HG03280 (cell line): ENCODE measurements around the gene RPS19.

Experiments used
- ATAC-seq: cut with Tn5 transposase; IDR thresholded peaks from one replicate; pipeline ENCODE4 v1.9.1; 2021; ENCODE audit warnings: mild to moderate bottlenecking, moderate library complexity; ENCODE audit not compliant: unreplicated experiment

The RPS19 gene

DNA sequence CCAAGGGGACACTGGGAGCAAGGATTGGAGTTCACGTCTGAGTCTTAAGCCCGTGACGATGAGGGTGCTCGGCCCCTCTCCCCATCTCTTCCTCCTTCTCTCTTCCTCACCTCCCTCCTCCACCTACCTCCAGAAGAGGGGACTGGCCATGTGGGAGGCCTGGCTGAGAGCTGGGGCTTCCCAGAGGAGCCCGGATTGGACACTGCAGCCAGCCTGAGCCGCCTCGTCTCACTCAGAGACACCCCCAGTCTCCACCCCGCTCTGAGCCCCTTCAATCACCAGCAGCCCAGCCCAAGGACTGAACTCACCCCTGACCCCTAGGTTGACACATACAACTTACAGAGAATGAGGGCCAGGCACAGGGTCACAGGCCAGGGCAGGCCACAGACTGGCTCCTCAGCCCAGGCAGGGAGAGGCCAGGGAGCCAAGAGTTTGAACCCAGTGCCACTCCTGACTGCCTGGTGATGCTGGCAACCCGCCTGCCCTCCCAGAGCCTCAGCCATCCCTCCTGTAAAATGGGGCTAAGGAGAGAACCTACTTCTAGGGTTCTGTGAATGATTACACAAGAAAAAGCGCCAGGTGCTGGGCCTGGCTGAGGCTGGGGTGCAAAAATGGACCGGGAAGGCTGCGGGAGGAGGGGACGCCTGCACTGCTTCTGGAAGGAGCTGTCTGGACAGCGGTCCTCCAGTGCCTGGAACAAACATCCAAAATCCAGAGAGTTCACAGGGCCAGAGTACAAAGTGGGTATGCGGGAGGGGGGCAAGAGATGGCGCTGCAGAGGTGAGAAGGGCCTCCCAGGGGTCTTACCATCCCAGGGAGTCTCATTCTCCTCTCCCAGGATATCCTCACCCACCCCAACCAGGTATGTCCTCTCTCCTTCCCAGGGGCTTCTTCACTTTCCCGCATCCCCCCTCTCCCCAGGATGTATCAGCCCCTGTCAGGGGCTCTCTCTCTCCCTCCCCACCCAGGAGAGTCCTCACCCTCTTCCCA, 18.2 kb downstream of the RPS19 start:
- ATAC-seq: no peak

DNA sequence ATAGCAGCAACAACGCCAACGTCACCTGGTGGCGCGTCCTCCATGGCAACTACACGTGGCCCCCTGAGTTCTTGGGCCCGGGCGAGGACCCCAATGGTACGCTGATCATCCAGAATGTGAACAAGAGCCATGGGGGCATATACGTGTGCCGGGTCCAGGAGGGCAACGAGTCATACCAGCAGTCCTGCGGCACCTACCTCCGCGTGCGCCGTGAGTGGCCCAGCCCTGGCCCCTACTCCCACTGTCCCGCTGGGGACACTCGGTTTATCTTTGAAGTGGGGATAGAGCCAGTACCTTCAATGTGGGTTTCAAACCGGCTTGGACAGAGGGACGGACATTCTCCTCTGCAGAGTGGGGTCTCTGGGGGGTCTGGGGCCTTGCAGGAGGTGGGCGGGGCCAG, 19.0 kb downstream of the RPS19 start:
- ATAC-seq: no peak

DNA sequence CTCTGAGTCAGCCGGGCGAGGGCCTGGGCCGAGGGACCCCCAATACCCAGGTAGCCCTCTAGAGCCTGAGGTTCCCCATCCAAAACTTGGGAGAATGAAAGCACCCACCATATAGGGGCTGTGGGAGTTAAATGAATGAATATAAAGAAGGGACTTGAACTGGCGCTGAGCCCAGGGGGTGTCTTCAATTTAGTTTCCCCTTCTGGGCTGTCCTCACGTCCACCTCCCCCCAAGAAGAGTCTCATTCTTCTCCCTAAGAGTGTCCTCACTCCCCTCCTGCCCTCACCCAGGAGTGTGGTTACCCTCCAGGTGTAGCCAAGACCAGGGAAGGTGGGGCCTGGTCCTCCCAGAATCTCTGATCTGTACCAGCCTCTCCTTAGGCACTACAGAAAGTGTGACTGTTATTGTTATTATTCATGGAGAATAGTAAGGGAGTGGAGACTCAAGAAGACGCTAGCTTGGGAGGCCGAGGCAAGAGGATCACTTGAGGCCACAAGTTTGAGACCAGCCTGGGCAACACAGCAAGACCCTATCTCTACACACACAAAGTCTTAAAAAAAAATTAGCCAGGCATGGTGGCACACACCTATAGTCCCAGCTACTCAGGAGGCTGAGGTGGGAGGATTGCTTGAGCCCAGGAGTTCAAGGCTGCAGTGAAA, 19.7 kb downstream of the RPS19 start:
- no peak for ATAC-seq

DNA sequence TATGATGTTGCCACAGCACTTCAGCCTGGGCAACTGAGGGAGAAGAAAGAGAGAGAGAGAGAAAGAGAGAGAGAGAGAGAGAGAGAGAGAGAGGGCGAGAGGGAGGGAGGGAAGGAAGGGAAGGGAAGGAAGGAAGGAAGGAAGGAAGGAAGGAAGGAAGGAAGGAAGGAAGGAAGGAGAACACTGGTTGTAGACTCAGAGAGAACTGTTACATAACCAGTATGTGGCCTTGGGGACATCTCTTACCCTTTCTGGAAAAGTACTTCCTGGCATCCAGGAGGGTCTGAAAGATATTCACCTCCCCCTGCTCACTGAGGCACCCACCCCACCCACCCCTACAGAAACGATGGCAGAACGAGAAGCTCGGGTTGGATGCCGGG, 20.3 kb downstream of the RPS19 start:
- no peak for ATAC-seq

DNA sequence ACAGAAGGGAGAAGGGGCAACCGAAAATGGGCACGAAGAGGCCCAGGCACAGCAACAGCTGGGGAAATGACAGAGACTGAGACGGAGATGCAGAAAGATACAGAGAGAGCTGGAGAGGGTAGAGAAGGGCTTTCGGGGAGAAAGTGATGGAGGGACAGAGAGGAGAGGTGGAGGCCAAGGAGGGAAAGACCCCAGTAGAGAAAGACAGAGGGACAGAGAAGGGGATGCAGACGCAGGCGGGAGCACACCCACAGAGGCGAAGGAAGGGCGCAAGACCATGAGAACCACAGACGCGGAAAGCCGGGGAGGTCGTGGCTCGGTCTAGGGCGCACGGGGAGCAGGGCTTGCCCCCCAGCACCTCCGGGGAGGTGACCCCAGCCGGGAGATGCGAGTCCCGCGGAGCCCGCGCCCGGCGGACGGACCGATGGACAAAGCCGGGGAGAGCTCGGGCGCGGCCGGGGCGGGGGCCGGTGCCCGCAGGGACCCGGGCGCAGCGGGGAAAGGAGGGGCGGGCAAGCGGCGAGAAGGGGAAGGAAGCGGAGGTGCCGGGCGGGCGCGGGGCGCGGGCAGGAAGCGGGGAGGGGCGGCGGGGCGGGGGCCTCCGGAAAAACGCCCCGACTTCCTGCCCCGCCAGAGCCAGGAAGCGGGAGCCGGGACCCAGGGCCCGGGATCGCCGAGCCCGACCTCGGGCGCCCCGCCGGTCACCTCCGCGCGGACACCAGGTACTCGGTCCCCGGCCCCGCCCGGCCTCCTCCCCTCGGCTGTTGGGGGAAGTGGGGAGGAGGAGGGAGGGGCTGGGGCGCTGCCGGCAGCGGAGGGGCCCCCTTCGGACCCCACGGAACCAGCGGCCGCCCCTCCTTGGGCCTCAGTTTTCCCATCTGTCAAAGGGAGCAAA, 22.8 kb downstream of the RPS19 start, which contains the start of gene ARHGEF1:
Gene ARHGEF1, plus strand, starts transcription at position 617 of the 895 bp plus-strand sequence. CDS start 4,899 bp downstream, outside the sequence.
- ATAC-seq: peak; percentile 21

DNA sequence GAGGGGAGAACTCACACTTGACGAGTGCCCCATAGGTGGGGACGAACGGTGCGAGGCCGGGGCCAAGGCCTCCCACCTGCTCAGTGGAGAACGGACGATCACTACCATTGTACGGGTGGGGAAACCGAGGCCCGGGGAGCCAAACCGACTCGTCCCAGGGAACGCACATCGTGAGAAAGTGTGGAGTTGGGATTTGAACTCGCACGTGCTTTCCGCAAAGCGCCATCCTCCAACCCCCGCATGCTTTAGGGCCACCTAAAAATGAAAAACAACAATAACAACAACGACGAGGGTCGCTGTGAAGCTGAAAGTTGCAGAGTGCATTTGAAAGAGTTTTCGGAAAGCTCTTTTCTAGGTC, 23.4 kb downstream of the RPS19 start:
- ATAC-seq: no peak

DNA sequence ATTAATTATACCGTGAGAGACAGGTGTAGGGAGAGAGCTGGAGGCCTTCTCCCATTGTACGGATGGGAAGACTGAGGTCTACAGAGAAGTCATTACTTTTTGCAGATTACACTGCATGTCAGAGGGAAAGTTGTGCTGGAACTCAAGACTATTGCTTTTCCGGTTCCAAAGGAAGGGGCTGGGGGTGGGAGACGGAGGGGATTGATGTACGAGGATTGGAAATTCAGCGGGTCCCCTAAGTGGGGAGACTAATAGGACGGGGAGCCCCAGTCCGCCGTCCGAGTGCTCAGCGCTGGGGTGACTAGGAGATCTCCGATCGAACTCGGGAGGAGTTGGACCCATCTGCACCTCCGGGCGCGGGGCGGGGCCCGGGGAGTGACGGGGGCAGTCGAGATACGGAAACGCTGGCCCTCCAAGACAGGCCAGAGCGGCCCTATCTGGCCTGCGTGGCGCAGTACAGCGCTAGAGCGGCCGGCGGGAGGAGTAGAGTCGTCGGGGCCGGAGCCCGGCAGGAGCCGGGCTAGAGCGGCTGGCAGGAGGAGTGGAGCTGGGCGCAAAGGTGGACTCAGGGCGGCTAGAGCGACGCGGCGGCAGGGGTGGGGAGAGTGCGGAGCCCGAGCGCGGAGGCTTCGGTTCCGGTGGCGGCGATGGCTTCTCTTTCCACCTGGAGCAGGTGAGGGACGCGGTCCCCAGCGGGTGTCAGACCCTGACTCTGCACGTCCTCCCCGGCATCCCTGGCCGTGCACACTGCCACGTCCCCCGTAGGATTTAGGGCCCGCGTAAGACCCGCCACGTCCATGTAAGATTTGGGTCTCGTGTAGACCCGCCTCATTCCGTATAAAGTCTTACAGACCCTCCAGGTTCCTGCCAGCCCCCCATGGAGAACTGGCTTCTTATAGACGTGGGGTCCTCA, 24.0 kb downstream of the RPS19 start:
- peak; percentile 82 for ATAC-seq

DNA sequence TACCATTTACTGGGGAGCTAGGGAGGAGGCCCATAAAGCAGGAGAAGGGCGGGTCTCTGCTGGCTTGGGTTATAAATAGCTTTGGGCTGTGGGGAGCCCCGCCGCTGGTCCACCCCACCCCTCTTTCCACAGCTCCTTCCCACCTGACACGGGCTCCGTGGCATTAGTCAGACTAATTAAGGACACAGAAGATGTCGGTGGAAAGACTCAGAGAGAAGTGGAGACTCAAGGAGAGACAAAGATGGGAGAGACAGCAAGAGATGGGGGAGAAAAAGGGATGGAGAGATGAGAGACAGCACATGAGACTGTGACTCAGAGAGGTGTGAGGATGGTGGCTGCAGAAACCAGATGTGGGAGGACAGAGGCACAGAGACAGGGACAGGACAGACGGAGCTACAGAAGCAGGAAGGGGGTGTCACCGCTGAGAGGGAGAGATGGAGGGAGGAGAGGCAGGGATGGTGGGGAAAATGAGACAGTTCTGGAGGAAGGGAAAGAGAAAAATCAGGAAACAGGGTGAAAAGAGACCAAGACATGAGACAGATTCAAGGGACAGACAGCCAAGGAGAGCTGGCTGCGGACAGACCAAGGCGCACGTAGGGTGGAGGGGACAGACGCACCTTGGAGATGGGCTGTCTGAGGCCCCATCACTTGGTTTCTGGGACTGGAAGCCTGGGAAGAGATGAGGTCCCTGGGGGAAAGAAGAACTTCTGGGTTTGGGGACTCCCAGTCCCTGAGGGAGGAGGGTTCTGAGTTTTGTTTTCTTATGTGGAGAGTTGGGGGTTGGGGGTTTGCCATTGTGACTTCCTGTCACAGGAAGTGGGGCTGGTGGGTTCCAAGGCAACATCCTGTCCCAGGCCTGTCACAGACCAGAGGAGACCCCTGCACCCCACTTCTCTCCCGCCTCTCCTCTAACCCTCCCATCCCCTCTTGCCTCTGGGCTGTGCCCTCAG, 27.0 kb downstream of the RPS19 start:
- no peak for ATAC-seq

DNA sequence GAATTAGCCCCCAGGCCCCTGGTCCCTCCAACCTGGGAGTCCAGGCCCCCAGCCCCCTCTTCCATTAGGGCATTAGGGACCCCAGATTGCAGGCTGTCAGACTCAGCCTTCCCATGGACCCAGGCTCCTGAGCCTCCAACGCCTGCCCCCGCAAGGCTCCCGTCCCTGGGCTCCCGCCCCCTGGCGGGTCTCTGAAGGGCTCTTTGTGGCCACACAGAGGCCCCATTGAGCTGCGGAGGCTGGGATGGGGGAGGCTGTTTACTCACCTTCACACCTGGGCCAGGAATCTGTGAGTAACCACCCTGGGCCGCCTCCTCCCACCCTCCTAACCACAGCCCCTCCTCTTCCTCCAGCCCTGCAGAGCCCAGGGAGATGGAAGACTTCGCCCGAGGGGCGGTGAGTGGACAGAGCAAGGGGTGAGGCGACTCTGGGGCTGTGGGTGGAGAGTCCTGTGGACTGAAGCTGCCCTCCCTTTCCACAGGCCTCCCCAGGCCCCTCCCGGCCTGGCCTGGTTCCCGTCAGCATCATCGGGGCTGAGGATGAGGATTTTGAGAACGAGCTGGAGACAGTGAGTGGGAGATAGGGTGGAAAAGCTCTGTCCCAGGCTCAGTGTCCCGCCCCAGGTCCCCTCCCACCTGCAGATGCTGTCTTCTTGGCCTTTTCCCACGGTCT, 27.8 kb downstream of the RPS19 start:
- ATAC-seq: no peak

DNA sequence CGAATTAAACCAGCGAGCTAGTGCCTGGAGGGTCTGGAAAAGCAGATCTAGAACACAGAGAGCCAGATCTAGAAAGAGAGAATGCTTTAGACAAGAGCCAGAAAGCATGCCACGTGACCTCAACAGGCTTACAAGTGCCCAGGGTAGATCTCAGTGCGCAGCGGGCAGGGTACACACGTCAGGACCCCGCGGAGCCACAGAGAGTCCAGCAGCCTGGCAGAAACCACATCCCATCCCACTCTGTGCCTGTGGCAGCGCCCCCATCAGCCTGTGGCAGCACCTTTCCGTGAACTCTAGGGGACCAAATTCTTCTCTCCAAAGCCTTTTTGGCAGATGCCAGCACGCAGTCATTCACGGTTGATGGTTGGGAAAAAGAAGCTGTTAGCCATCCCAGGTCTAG, 28.9 kb downstream of the RPS19 start:
- no peak for ATAC-seq

DNA sequence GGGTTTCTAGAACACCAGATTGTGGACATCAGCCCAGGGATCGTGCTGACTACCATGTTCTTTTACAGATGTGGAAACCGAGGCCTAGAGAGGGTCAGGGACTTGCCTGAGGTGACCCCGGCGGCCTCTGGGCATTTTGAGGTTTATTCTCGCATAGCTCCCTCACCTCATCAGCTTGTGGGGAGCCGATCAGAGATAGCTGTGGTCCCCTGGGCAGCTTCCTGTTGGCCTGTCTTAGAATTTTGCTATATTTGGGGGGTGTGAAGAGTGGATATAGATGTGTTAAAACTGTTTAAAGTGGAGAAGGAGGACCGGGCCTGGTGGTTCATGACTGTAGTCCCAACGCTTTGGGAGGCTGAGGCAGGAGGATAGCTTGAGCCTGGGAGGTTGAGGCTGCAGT, 29.8 kb downstream of the RPS19 start:
- no peak for ATAC-seq

DNA sequence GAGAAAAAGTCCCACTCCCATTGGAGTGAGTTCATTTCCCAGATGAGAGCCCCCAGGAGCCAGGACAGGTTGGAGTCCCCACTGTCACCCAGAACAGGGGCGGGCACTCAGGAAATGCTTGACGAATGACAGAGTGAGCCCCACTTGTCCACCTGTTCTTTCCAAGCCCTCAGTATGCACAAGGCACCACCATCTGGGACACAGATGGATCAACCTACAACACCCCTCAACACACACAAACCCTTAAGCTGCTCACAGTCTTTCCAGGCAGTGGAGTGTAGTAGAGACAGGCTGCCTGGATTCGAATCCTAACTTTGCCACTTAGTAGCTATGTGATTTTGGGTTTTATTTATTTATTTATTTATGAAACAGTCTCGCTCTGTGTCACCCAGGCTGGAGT, 30.9 kb downstream of the RPS19 start:
- ATAC-seq: no peak

DNA sequence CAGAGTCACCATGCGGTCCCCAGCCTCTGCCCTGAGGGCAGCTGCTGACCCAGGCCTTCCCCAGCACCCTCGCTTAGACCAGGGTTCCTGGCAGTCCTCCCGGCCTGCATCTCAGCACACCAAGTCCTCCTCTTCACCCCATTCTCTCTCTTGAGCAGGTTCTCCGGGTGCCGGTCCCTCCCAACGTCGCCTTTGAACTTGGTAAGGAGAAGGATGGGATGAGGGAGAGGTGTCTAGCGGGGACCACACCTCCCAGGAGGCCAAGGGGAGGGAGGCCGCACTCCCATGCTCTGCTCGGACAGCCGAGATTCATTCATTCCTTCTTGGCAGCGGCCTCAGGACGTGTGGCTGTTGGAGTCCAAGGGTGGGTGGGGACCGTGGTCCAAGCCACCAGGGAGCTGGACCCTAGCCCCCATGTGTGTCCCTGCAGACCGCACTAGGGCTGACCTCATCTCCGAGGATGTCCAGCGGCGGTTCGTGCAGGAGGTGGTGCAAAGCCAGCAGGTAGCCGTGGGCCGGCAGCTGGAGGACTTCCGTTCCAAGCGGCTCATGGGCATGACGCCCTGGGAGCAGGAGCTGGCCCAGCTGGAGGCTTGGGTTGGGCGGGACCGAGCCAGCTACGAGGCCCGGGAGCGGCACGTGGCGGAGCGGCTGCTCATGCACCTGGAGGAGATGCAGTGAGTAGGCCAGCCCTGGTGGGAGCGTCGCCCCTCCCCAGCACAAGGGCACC, 32.3 kb downstream of the RPS19 start:
- ATAC-seq: no peak

DNA sequence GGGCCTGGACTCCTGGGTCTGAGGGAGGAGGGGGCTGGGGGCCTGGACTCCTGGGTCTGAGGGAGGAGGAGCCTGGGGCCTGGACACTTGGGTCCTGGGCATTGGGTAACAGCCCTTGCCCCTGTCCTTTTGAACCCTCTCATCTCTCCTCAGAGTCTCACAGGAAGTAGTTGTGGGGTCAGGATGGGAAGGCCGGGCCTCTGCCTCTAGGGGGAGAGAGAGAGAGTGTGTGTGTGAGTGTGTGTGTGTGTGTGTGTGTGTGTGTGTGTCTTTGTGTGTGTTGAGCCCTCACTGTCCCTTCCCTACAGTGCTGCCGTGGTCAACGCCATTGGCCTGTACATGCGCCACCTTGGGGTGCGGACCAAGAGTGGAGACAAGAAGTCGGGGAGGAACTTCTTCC, 33.8 kb downstream of the RPS19 start:
- ATAC-seq: no peak

DNA sequence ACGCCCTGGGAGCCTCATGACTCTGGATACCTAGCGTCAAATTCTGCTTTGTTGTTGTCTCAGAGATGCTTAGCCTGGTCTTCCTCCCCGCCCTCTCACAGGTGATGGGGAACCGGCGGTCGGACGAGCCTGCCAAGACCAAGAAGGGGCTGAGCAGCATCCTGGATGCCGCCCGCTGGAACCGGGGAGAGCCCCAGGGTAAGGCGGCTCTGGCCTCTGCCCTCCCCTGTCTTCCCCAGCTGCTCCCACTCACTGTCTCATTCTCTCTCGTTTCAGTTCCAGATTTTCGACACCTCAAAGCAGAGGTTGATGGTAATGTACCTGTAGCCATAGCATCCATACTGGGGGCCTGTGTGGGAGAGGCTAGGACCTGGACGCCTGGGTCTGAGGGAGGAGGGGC, 34.3 kb downstream of the RPS19 start:
- no peak for ATAC-seq

DNA sequence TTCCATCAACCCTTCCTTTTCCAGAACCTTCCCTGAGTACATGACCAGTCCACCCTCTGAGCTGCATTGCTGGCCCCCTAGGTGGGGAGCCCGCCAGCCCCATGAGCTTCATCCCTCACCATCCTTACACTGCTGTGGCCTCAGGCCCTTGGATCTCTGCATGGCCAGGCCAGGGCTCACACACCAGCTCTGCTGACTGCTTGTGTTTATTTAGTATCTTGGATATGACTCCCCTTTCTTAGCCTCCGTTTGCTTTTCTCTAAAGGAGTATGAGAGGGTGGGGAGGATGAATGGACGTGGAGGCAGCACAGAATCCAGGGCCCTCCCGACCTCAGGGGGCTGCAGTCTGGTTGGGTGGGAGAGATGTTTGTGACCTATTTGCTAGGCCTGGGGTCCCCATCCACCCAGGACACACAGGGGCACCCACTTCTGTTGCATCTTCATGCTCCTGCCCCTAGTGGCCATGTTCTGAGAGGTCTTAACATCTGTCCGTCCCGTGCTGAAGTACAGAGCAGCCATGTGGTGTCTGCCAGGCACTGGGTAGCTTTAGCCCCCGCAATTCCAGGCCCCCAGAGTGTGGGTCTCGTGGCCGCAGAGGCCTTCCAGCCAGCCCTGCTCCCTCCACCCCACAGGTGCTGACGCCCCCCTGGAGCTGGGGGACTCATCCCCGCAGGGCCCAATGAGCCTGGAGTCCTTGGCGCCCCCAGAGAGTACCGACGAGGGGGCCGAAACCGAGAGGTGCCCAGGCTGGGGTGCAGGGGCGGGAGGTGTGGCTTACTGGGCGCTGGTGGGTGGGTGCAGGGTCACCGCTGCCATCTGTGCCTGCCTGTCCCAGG, 35.9 kb downstream of the RPS19 start:
- ATAC-seq: no peak

DNA sequence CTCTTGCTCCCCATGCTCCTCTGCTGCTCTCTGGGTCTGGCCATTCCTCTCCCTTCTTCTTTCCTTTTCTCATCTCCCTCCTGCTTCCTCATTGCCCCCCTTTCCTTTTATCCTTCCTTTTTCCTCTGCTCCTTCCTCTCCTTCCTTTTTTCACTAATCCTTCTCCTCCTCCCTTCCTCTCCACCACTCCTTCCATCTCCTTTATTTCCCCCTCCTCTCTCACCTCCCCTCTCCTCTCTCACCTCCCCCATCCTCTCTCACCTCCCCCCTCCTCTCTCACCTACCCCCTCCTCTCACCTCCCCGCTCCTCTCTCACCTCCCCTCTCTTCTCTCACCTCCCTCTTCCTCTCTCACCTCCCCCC, 36.5 kb downstream of the RPS19 start:
- no peak for ATAC-seq
